A549 (cell line): Measurements from ENCODE around the gene FRYL.
A peak's percentile ranks its signal among the peaks of the same experiment; 100 is the strongest.

Experiments
- JUNB ChIP-seq: fragments of >200 bp; sonication (Bioruptor Twin); formaldehyde crosslinking; IDR thresholded peaks from 2 replicates; pipeline ENCODE4 v1.6.1; 2016
- KDM1A ChIP-seq: fragments of 200-600 bp; sonication (generic); IDR thresholded peaks from 2 replicates; pipeline ENCODE4 v1.6.1; 2016; ENCODE audit warnings: low read depth, mild to moderate bottlenecking
- POLR2A ChIP-seq: IDR thresholded peaks from 2 replicates; pipeline ENCODE4 v1.6.1; 2012; ENCODE audit warnings: mild to moderate bottlenecking, low read length
- TP53 ChIP-seq: fragments of 250-450 bp; sonication (Bioruptor Pico); IDR thresholded peaks from 2 replicates; pipeline ENCODE4 v1.5.0; 2021; ENCODE audit warnings: mild to moderate bottlenecking, moderate library complexity
- TF ChIP-seq, protein P1 (sequence below): fragments of >200 bp; sonication (Bioruptor Twin); formaldehyde crosslinking; IDR thresholded peaks from 3 replicates; pipeline ENCODE4 v1.5.1; 2016

DNA sequence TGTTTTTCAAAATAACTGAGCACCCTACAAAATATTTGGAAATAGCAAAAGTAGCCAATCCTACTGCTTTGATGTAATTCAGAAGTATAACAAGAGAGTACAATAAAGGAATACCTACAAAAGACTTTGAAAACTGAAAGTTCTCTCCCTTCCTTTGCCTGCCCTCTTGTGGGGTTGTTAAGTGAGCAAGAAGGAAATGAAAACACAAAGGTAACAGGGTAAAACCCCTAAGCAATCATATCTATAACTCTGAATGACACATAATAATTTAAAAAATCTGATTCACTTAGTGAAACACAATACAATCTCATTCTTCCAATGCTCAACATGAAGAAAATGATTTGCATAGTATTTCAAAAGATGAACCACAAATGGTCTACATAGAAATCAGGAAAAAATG lies 98.2 kb downstream of the FRYL start:
- TF ChIP-seq, protein P1, sequence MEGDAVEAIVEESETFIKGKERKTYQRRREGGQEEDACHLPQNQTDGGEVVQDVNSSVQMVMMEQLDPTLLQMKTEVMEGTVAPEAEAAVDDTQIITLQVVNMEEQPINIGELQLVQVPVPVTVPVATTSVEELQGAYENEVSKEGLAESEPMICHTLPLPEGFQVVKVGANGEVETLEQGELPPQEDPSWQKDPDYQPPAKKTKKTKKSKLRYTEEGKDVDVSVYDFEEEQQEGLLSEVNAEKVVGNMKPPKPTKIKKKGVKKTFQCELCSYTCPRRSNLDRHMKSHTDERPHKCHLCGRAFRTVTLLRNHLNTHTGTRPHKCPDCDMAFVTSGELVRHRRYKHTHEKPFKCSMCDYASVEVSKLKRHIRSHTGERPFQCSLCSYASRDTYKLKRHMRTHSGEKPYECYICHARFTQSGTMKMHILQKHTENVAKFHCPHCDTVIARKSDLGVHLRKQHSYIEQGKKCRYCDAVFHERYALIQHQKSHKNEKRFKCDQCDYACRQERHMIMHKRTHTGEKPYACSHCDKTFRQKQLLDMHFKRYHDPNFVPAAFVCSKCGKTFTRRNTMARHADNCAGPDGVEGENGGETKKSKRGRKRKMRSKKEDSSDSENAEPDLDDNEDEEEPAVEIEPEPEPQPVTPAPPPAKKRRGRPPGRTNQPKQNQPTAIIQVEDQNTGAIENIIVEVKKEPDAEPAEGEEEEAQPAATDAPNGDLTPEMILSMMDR, result peak; percentile 21; the same call in 2 of the 3 replicates
- TF ChIP-seq POLR2A, result no peak
- TF ChIP-seq TP53 (CRISPR knock-in tag), result no peak
- TF ChIP-seq KDM1A, result no peak
- TF ChIP-seq JUNB, result no peak
